Nephron (organoid): ENCODE data around the gene ADCYAP1R1.

Source experiments
- H3K27ac Mint-ChIP-seq, 3 experiments: 2 replicates each; pipeline ENCODE4 v1.8.0; 2020; ENCODE audit warnings: mixed read lengths in 3 of 3, mild to moderate bottlenecking in 2 of 3, moderate library complexity in 1 of 3
- H3K27me3 Mint-ChIP-seq: 2 replicates; pipeline ENCODE4 v1.8.0; 2021; ENCODE audit warnings: low read depth, mild to moderate bottlenecking, moderate library complexity, mixed read lengths
- H3K36me3 Mint-ChIP-seq: 2 replicates; pipeline ENCODE4 v1.8.0; 2020; ENCODE audit warnings: low read depth, mixed read lengths
- H3K4me1 Mint-ChIP-seq: 2 replicates; pipeline ENCODE4 v1.8.0; 2020; ENCODE audit warnings: mixed read lengths
- H3K4me3 Mint-ChIP-seq, 3 experiments: 2 replicates each; pipeline ENCODE4 v1.8.0; 2020; ENCODE audit warnings: mild to moderate bottlenecking in 3 of 3, mixed read lengths in 3 of 3, moderate library complexity in 2 of 3
- H3K9me3 Mint-ChIP-seq: 2 replicates; pipeline ENCODE4 v1.8.0; 2020; ENCODE audit warnings: mixed read lengths
- TF ChIP-seq, protein P1 (sequence below), 3 experiments: fragments of 200-600 bp; sonication (generic); IDR thresholded peaks; one replicate each; pipeline ENCODE4 v1.5.0; 2021; ENCODE audit warnings: antibody characterized with exemption in 3 of 3; ENCODE audit not compliant: unreplicated experiment in 3 of 3

Gene ADCYAP1R1

DNA sequence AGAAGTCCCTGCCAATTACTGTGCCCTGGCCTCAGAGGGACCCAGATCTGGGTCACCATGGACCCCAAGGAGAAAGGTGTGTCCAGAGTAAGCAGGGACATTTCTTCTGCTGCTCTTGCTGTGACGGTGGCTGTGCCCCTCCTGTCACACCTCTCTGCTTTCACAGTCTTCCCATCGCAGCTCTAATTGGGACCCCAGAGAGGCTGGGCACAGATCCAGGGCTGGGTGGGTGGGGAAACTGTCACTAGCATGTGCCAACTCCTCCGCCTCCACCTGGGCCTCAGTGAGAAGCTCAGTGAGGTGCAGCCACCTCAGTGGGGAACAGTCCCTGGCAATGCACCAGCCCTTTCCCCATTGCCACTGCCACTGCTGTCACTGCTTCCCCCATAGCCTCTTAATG, 37.3 kb upstream of the ADCYAP1R1 start:
- TF ChIP-seq, protein P1, sequence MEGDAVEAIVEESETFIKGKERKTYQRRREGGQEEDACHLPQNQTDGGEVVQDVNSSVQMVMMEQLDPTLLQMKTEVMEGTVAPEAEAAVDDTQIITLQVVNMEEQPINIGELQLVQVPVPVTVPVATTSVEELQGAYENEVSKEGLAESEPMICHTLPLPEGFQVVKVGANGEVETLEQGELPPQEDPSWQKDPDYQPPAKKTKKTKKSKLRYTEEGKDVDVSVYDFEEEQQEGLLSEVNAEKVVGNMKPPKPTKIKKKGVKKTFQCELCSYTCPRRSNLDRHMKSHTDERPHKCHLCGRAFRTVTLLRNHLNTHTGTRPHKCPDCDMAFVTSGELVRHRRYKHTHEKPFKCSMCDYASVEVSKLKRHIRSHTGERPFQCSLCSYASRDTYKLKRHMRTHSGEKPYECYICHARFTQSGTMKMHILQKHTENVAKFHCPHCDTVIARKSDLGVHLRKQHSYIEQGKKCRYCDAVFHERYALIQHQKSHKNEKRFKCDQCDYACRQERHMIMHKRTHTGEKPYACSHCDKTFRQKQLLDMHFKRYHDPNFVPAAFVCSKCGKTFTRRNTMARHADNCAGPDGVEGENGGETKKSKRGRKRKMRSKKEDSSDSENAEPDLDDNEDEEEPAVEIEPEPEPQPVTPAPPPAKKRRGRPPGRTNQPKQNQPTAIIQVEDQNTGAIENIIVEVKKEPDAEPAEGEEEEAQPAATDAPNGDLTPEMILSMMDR (IDR thresholded peaks at IDR 0.05; ENCODE audit: unreplicated experiment in 3 of 3): no peak
- Mint-ChIP-seq H3K9me3 (peaks cover 12% of the 10 kb centered on the region), H3K4me3 (no peak overlapping the region), H3K27ac (no peak overlapping the region), H3K27me3 (peaks cover 5% of the 10 kb centered on the region), H3K4me1 (no peaks in the 10 kb centered on the region), H3K36me3 (no peaks in the 10 kb centered on the region)

DNA sequence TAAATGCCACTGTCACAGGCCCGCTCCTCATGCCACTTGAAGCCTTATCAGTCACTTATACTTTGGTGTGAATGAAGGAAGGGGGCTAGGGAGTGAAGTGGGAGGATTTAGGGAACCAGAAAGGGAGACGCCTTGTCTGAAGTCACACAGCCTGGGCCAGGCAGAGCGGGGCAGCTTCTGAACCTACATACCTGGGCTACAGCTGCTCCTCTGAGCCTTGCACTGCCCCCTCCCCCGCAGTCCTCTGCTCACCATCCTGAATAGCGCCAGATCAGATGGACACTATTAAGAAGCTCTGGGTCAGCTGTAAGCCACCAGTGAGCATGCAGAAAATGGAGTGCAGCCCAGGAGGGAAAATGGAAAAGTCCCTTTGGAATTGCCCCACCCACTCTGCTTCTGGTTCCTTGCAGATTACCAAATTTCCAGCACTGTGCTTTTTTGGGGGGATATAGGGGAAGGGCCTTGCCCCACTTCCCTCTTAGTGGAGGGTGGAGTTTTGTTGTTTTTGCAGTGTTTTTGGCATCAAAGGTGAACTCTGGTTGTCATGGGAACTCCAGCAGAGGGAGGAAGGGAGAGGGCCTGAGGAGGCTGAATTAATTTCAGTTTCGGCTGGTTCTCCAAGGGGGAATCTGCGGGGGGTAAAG, 35.0 kb upstream of the ADCYAP1R1 start:
- TF ChIP-seq, protein P1 (IDR thresholded peaks at IDR 0.05; ENCODE audit: unreplicated experiment in 3 of 3): no peak
- H3K4me3 Mint-ChIP-seq: no peak overlapping the region
- no peaks in the 10 kb centered on the region for H3K4me1 Mint-ChIP-seq
- peaks cover 3% of the 10 kb centered on the region for H3K9me3 Mint-ChIP-seq
- H3K36me3 Mint-ChIP-seq: no peaks in the 10 kb centered on the region
- H3K27me3 Mint-ChIP-seq: peaks cover 24% of the 10 kb centered on the region
- H3K27ac Mint-ChIP-seq: no peak overlapping the region

DNA sequence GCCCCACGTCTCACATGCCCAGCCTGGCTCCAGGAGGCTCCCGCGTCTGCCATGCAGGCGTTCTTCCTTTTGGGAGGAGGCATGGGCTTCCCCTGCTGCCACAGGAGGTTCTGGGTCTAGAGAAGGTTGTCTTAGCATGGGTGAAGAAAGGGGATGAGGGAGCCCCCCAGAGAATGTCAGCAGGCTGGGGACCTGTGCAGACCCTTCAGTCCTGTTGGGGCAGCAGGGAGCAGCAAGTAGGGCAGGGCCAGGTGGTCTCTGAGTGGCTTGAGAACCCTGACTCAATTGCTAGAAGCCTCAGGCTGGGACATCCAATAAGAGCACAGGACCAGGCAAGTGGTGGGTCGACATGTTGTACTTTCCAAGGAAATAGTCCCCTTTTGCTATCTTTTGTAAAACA, 34.4 kb upstream of the ADCYAP1R1 start:
- TF ChIP-seq, protein P1 (IDR thresholded peaks at IDR 0.05; ENCODE audit: unreplicated experiment in 3 of 3): no peak
- H3K36me3 Mint-ChIP-seq: no peaks in the 10 kb centered on the region

DNA sequence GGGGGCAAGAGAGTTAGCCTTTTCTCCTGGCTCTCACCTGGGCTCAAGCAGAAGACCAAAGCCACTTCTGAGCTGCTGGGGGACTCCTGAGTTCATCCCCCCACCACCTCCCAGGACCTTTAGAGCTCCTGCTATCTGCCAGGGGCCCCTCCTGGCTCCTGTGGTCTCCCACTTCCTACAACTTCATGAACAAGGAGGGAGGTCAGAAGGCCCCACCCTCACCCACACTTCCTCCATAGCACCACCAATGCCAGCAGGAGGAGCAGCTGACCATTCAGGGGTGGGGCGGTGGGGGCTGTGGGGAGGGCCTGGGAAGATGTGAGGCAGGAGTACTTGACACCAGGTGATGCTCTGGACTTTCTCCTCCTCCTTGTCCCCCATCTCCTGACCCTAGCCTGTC, 32.6 kb upstream of the ADCYAP1R1 start:
- peaks cover 35% of the 10 kb centered on the region for H3K27me3 Mint-ChIP-seq
- no peaks in the 10 kb centered on the region for H3K9me3 Mint-ChIP-seq
- TF ChIP-seq, protein P1 (IDR thresholded peaks at IDR 0.05; ENCODE audit: unreplicated experiment in 3 of 3): no peak
- no peak overlapping the region for H3K27ac Mint-ChIP-seq
- H3K4me3 Mint-ChIP-seq: no peak overlapping the region
- H3K36me3 Mint-ChIP-seq: no peaks in the 10 kb centered on the region
- H3K4me1 Mint-ChIP-seq: peaks cover 10% of the 10 kb centered on the region

More for the DNA sequence above, 34.4 kb upstream of the ADCYAP1R1 start:
- Mint-ChIP-seq H3K4me1 (no peaks in the 10 kb centered on the region), H3K27me3 (peaks cover 30% of the 10 kb centered on the region), H3K27ac (no peak overlapping the region), H3K4me3 (no peak overlapping the region), H3K9me3 (peaks cover 2% of the 10 kb centered on the region)

DNA sequence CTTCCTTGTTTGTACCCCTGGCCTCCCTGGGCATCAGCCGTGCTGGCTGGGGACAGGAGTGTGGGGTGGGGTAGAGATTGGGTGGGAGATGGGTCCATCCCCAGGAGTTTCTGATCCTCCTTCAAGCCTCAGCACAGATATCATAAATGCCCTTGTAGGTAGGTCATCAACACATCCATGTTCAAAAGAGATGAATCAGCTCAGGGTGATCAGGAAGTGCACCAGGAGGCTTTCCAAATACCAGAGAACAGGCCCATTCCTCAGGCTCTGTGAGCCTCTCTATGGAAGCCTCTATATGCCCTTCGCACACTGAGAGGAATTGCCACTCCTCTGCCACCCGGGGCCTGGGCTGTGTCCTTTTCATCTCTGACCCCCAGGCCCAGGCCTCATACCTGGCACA, 31.9 kb upstream of the ADCYAP1R1 start:
- Mint-ChIP-seq H3K27ac (no peak overlapping the region), H3K27me3 (peaks cover 35% of the 10 kb centered on the region), H3K9me3 (no peaks in the 10 kb centered on the region), H3K4me1 (peaks cover 17% of the 10 kb centered on the region), H3K4me3 (no peak overlapping the region), H3K36me3 (no peaks in the 10 kb centered on the region)
- TF ChIP-seq, protein P1 (IDR thresholded peaks at IDR 0.05; ENCODE audit: unreplicated experiment in 3 of 3): no peak

DNA sequence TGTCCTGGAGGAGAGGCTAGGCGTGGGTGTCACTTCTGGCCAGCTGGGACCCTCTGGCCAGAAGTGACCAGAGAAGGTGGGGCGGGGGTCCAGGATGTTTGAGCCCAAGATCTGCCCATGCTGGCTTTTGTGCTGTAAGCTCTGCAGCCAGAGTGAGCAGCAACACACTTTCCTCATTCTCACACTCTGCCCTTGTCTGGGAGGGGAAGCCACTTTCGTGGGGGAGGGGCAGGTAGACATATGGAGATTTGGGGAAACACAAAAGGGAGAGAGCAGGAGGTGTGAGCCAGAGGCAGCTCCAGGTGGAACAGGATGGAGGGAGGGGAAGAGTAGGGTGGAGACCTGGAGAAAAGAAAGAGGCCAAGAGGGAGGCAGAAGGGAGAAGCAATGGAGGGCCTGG, 31.5 kb upstream of the ADCYAP1R1 start:
- Mint-ChIP-seq H3K36me3 (no peaks in the 10 kb centered on the region), H3K9me3 (no peaks in the 10 kb centered on the region), H3K4me1 (peaks cover 22% of the 10 kb centered on the region), H3K27me3 (peaks cover 38% of the 10 kb centered on the region), H3K4me3 (no peak overlapping the region), H3K27ac (no peak overlapping the region)
- TF ChIP-seq, protein P1 (IDR thresholded peaks at IDR 0.05; ENCODE audit: unreplicated experiment in 3 of 3): no peak
